ENCODE measurements around the gene TMEM95.

The TMEM95 gene

GRCh38 chr17:7382901-7383300, 27.9 kb downstream of the TMEM95 start:
- no peak for DNase-seq

DNA sequence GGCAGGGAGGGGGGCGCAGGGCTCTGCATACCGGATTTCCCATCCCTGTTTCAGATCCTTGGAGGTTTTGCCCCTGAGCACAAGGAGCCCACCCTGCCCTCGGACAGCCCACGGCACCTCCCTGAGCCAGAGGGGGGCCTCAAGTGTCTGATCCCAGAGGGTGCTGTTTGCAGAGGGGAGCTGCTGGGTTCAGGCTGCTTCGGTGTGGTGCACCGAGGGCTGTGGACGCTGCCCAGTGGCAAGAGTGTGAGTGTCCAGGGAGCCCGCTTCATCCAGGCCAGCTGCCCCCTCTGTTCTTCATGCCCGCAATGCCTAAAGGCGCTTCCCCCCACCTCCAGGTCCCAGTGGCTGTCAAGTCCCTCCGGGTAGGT, 28.4 kb downstream of the TMEM95 start:
- no peak for DNase-seq

- DNase-seq: peak; percentile 81
Observed at GRCh38 chr17:7383742-7384488, 29.0 kb downstream of the TMEM95 start.

GRCh38 chr17:7384489-7385081, 29.6 kb downstream of the TMEM95 start:
- DNase-seq: no peak

- no peak for DNase-seq
Observed at GRCh38 chr17:7388856-7389255, 33.9 kb downstream of the TMEM95 start.

- DNase-seq: no peak
Observed at GRCh38 chr17:7389924-7390910, 35.3 kb downstream of the TMEM95 start.

GRCh38 chr17:7391307-7391706, 36.4 kb downstream of the TMEM95 start:
- no peak for DNase-seq

DNA sequence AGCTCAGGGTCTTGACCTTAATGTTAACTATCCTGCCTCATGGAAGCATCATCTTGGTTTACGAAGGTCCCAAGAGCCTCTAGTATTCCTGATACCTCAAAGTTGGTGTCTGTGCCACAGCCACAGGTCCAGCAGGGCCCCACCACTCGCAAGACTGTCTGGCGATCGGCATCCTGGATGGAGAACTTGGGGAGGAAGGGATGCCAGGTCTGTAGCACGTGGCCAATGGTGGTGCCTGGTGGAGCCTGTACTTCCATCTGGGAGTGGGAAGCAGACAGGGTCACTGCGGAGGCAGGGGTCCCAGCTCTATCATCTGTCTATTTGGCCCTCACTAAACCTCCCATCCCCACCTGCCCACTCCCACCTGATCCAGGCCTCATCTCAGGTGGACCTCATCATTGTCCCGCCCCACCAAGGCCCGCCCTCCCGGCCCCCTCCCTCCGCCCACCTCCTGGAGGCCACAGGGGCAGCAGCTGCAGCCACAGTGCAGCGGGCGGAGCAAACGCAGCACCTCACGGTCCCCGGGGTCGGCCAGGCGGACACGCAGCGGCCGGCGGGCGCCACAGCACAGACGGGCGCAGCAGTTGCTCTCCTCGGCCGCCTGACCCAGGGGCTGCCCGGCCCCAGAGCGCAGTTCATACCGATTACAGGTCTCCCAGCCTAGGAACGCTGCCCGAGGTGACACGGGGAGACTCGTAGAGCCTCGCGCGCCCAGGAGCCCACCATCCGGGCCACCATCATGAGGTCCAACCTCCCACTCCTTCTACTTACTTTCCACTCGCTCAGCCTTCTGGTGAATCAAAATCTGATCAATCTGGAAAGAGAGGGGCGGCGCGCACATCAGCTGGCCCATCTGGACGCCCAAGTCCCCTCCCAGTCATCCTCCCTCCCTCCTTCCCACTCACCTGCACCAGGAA, 38.0 kb downstream of the TMEM95 start:
- no peak for DNase-seq

- DNase-seq: peak; percentile 79
Observed at GRCh38 chr17:7393613-7394451, 38.9 kb downstream of the TMEM95 start.

DNA sequence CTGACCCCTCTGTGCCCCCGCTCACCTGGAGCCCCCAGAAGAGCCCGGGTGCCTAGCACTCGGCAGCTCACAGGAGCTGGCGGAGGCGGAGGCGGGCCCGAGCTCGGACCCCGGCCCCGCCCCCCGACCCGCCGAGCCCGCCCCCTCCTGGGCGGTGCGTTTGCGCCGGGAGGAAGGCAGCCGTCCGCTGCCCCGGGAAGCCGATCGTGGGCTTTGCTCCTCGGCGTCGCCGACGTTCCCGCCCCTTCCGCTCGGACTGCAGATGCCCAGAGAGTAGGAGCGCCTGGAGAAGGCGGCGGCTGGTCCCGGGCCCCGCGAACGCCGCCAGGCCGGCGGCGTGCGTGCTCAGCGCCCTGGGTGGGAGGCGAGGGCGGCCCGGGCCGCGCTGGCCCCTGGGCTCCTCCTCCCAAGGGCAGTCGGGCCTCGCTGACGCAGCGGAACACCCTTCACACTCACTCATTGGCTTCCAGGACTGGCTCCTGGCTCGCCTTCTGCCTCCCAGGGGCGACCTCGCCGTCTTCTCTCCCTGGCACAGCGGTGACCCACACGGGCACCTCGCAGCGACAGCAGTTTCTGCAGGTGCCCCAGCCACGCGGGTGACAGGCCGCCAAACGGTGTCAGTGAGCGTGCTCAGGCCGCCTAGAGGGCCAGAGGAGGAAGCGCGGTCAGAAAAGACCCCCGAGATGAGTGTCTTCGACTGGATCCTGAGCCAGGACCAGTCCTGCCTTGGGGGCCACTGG, 39.7 kb downstream of the TMEM95 start, which contains the start of gene PLSCR3:
Gene PLSCR3, minus strand, starts transcription at position 74 of the 740 bp plus-strand sequence. CDS start 415 bp downstream, outside the sequence.
- DNase-seq: peak; percentile 81

DNA sequence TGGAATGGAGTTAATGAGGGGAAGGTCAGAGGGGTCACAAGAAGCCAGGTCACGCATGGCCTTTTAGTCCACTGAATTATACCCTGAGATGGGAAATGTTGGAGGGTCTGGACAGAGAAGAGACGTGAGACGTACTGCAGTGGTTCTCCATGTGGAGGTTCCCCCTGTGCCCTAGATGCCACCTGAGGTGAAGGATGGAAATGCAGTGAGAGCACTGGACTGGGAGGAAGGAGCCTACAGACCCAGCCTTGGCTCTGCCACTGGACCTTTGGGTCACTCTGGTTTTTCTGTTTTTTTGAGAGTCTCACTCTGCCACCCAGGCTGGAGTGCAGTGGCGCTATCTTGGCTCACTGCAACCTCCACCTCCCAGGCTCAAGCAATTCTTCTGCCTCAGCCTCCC, 41.2 kb downstream of the TMEM95 start:
- DNase-seq: no peak

DNA sequence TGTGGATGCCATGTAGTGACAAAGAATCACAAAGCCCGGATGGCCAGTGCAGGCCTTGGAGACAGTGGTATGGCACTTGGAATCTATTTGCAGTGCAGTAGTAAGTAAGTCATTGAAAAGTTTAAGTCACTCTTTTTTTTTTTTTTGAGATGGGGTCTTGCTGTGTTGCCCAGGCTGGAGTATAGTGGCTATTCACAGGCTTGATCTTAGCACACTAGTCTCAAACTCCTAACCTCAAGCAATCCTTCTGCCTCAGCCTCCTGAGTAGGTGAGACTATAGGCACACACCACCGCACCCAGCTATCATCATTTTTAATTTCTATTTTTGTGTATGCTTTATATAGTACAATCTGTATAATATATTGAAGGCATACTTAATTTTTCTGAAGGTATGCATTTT, 43.7 kb downstream of the TMEM95 start:
- no peak for DNase-seq

- no peak for DNase-seq
Observed at GRCh38 chr17:7403043-7403726, 48.2 kb downstream of the TMEM95 start.

DNA sequence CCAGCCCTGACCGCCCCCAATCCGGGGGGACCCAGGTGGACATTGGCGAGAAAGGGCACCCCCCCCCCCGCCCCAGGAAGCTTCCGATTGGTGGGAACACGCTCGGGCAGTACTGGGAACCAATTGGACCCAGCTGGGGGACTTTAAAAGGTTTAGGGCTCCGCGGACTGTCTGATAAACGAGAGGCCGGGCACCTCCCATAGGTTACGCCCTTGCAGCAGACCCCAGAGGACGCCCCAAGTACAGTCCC, 48.7 kb downstream of the TMEM95 start:
- no peak for DNase-seq

GRCh38 chr17:7403977-7404736, 49.2 kb downstream of the TMEM95 start, which contains the start of gene TMEM256:
Gene TMEM256 (minus strand): TSS chr17:7404097. CDS start chr17:7404084, 13 bp downstream.
- DNase-seq: peak; percentile 97

DNA sequence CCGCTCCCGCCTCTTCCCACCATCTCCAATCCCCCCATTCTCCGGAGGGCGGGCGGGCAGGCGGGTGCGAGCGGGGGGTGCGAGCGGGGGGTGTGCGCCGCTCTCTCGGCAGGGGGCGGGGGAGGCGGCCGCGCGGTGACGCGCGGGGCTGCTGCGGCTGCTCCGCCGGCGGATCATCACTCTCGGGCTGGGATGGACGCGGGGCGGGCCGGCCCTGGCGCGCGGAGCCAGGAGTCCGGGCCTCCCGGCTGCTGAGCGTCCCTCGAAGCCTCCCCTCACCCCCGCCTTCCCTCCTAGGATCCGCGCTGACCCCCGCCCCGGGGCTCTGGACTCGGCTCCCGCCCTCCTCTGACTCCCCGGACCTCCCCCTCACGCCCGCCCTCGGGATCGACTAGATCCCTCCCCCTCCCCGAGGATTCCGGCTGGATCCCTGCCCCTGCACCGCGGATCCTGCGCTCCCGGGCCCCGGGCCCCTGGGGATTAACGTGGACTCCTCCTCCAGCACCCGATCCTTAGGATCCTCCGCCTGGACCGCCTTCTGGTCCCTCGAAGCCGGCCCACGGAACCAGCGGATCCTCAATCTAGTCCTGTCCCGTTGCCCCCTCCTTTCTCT, 49.9 kb downstream of the TMEM95 start:
- DNase-seq: peak; percentile 75

DNA sequence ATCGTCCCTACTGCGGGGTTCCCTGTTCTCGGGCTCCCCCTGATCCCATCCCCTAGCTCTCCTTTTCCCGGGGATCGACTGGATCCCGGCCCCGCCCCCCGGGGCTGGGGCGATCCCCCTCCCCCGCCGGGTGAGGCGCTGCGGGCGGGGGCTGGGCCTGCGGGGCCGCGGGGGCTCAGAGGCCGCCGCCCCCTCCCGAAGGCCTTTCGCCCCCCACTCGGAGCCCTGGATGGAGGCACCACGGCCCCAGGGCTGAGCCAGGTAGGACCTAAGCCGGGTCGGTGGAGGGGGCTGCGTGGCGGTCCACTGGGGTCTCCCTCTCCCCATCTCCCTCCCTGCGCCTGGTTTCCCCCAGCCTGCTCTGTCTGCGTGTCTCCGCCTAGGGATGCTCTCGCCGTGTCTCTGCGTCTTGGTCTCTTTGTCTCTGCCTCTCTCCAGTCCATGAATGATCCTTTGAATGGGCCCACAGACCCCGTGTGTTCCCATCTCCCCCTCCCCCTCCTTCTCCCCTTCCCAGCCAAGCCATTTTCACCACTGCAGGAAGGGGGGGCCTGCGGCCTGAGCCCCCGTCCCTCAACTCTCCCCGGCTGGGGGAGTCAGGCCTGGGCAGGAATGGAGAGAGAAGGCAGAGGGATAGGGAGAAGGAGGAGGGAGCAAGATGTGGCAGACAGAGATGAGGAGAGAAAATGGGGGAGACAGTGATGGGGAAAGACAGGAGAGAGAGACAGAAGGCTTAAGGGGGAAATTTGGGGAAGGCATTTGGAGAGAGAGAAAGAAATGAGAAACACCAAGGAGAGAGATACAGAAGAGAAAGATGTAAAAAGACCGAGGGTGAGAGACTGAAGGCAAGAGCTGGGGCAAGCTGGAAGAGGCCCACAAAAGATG, 50.6 kb downstream of the TMEM95 start:
- no peak for DNase-seq
